A549 treated with CORT108297 at 1 μM for 4 hours (cell line): ENCODE results near the gene ILF2. TPM values are rescaled to one million over a fixed set of nuclear protein-coding genes. Genes with fewer than 3 reads are reported as not detected.

Experiments
- total RNA-seq: library from RNA; stranded (reverse); fragments of 200-300 nt; extraction: Qiagen RNA extraction; gene quantifications from 5 replicates; pipeline ENCODE4 v1.2.3, GENCODE V29; 2022

Gene ILF2
- total RNA-seq: 260 to 295 TPM (median 261 TPM) in 5 replicates

GRCh38 chr1:153670859-153671627, at the start of gene ILF2:
Gene ILF2 (minus strand): TSS chr1:153670993. CDS start chr1:153670922, 71 bp downstream.

DNA sequence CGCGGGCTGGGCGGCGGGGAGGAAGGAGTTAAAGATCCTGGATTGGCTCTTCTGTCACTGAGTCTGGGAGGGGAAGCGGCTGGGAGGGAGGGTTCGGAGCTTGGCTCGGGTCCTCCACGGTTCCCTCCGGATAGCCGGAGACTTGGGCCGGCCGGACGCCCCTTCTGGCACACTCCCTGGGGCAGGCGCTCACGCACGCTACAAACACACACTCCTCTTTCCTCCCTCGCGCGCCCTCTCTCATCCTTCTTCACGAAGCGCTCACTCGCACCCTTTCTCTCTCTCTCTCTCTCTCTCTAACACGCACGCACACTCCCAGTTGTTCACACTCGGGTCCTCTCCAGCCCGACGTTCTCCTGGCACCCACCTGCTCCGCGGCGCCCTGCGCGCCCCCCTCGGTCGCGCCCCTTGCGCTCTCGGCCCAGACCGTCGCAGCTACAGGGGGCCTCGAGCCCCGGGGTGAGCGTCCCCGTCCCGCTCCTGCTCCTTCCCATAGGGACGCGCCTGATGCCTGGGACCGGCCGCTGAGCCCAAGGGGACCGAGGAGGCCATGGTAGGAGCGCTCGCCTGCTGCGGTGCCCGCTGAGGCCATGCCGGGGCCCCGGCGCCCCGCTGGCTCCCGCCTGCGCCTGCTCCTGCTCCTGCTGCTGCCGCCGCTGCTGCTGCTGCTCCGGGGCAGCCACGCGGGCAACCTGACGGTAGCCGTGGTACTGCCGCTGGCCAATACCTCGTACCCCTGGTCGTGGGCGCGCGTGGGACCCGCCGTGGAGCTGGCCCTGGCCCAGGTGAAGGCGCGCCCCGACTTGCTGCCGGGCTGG, 7.9 kb upstream of the ILF2 start, which contains the start of gene NPR1:
TSS of gene NPR1 (plus strand) at position 170 of the 818 bp plus-strand sequence. CDS start at position 591, 421 bp downstream.

GRCh38 chr1:153658400-153659174, 12.2 kb downstream of the ILF2 start, which contains the start of gene SNAPIN:
Gene SNAPIN (plus strand): TSS chr1:153658703. CDS start chr1:153658744, 41 bp downstream.

GRCh38 chr1:153633754-153634665, 36.8 kb downstream of the ILF2 start, which contains the start of gene CHTOP:
Gene CHTOP (plus strand): TSS chr1:153634066. CDS start chr1:153636589, 2,523 bp downstream.

DNA sequence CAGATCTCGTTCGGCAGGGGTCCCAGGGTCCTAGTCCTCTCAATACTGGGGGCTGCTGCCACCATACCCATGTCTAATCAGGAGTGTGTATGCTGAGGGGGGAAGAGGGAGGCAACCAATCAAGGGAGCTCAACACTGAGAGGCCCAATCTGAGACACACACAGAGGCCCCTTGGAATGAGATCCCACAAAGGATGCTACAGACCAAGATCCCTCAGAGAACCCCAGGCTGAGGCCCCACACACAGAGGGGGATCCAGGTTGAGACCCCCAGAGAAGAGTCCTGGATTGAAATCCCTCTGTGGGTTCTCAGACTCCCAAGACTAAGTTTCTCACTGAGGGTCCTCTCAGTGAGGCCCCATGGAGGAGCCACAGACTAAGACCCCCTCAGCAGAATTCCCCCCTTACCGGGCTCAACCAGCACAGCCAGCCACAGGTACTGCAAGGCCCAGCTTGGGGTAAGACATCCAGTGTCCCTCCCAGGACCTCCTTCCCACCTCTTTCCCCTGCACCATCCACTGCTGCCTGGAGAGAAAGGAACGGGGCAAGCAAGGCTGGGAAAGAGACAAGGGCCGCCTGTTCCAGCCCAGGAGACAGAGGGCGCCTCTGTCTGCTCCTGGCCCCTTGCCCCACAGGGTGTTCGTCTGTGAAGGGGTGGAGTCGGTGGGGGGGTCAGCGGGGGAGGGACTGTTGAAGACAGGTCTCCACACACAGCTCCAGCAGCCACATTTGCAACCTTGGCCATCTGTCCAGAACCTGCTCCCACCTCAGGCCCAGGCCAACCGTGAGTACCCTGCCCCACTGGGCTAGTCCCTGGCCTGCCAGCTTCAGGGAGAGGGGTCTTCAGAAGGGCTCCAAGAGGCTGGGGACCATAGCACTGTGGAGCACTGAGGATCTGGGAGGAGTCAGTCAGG, 42.8 kb downstream of the ILF2 start, which contains the start of gene S100A1:
TSS of gene S100A1 (plus strand) at position 720 of the 912 bp plus-strand sequence. CDS start 2,088 bp downstream, outside the sequence.

DNA sequence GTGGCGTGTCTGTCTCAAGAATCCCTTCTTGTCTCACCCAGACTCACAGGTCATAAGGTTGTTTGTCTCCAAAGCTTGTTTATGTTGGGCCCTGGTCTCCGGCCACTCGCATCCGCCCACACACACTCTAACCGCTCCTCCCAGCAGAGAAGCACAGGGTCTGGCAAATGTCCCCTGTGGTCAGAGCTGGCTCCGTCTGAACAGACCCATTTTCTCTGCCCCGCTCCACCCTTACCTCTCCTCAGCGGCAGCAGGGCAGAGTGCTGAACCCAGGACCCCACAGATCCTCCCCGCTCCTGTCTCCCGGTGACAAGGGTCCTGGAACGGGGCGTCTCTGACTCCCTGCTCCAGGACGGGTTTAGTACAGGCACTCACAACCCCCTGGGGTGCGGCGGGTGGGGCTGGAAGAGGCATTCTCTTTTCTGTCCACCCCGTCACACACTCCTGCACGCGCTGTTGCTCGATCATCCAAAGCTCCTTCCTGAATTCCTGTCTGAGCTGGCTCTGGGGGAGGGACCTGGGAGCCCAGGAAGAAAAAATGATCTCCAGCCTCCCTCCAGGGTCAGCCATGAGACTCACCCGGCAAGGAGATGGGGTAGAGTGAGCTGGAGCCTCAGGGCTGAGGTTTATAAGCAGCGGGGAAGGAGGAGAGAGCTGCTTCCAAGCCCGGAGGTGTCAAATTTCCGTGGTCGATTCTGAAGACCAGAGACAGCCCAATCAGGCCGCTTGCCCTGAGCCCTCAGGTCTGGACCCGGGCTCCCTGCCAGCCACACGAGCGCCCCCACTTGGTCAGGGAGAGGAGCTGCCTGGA, 43.7 kb downstream of the ILF2 start, which contains the start of gene S100A13:
TSS of gene S100A13 (minus strand) at position 602 of the 811 bp plus-strand sequence. CDS start 1,033 bp downstream, outside the sequence.

GRCh38 chr1:153616144-153616916, 54.5 kb downstream of the ILF2 start, which contains the start of gene S100A14:
Gene S100A14 (minus strand): TSS chr1:153616325. CDS start chr1:153615858, 467 bp downstream.

GRCh38 chr1:153612755-153613331, 58.0 kb downstream of the ILF2 start, which contains the start of gene S100A16:
Gene S100A16 (minus strand): TSS chr1:153613137. CDS start chr1:153608151, 4,986 bp downstream.

Other genes with a start within 250 kb of the ILF2 start
- gene S100A7, start 210.3 kb downstream of the ILF2 start, total RNA-seq: not detected in 5 replicates
- gene S100A6, start 135.0 kb downstream of the ILF2 start, total RNA-seq: 3,058 to 3,788 TPM (median 3,444 TPM) in 5 replicates
- 0.70 to 1.1 TPM (median 0.81 TPM) in 5 replicates for gene S100A5, start 130.1 kb downstream of the ILF2 start, total RNA-seq
- 1,610 to 1,903 TPM (median 1,713 TPM) in 5 replicates for gene S100A4, start 125.2 kb downstream of the ILF2 start, total RNA-seq
- gene S100A3, start 121.7 kb downstream of the ILF2 start, total RNA-seq: 93.8 to 105 TPM (median 100 TPM) in 5 replicates
- 16.0 to 29.8 TPM (median 24.0 TPM) in 5 replicates for gene S100A2, start 105.1 kb downstream of the ILF2 start, total RNA-seq
- gene S100A16, start 57.9 kb downstream of the ILF2 start, total RNA-seq: 447 to 522 TPM (median 509 TPM) in 5 replicates
- 0.30 to 0.71 TPM (median 0.40 TPM) in 5 replicates for gene S100A14, start 54.7 kb downstream of the ILF2 start, total RNA-seq
- 153 to 182 TPM (median 174 TPM) in 5 replicates for gene S100A13, start 43.5 kb downstream of the ILF2 start, total RNA-seq
- 0.38 to 0.74 TPM (median 0.61 TPM) in 5 replicates for gene S100A1, start 42.6 kb downstream of the ILF2 start, total RNA-seq
- gene CHTOP, start 36.9 kb downstream of the ILF2 start, total RNA-seq: 68.7 to 85.0 TPM (median 79.2 TPM) in 5 replicates
- gene SNAPIN, start 12.3 kb downstream of the ILF2 start, total RNA-seq: 54.1 to 63.4 TPM (median 57.4 TPM) in 5 replicates
- 0.82 to 1.1 TPM (median 1.0 TPM) in 5 replicates for gene NPR1, start 7.7 kb upstream of the ILF2 start, total RNA-seq
- gene INTS3, start 57.1 kb upstream of the ILF2 start, total RNA-seq: 18.9 to 20.5 TPM (median 20.3 TPM) in 5 replicates
- gene SLC27A3, start 104.4 kb upstream of the ILF2 start, total RNA-seq: 0.73 to 2.4 TPM (median 1.3 TPM) in 5 replicates